CD4-positive, alpha-beta T cell treated with Interleukin-10 for 1 hour (primary cell): ENCODE results near the gene LIPI.
"Not testable (repeated sequence)": the region's sequence is repeated elsewhere in the genome, so short reads cannot be mapped to it uniquely, and the experiment has no call there.

Experiments used
- DNase-seq: peaks from one replicate; pipeline ENCODE4 v3.0.0-alpha.2; 2020

LIPI gene

DNA sequence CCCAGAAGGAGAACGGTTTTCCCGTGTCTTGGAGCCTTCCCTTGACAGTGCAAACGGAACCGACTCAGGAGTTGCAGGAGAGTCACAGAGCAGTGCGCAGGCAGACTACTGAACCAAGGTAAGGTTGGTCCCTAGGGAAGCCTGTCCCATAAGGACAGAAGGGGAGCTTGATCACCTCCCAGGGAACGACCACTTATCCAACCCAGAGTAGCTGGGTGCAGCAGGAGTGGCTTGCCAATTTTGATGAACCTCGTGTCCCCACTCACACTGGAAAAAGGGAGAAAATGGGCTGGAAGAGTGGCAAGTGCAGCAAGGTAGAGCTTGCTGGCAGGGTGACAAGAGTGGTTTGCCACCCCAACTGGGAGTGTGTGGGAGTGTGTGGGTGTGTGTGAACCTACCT is 95.1 kb downstream of the LIPI start:
- DNase-seq, result no peak

- no peak for DNase-seq
These were observed 96.5 kb downstream of the LIPI start for GRCh38 chr21:14114251-14114650.

GRCh38 chr21:14104564-14104963 is 106.2 kb downstream of the LIPI start:
- not testable (repeated sequence) for DNase-seq

DNA sequence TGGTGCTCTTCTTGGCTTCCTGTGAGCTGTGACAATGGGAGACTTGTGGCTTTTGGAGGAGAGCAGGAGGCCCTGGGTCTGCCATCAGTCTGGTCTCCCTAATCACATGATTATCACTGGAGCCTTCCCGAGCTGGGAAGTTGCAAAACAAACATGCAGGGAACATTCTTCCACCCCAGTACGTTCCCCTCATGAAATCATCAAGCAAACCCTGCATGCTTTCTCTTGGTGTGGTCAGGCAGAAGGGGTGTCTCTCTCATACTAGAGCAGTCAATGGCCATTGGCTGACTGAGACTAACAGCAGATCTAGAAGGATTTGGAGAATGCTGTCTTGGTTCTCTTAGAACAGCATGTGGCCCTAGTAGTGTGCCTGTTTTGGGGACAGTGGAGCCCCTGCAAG is 111.2 kb downstream of the LIPI start:
- DNase-seq, result no peak

DNA sequence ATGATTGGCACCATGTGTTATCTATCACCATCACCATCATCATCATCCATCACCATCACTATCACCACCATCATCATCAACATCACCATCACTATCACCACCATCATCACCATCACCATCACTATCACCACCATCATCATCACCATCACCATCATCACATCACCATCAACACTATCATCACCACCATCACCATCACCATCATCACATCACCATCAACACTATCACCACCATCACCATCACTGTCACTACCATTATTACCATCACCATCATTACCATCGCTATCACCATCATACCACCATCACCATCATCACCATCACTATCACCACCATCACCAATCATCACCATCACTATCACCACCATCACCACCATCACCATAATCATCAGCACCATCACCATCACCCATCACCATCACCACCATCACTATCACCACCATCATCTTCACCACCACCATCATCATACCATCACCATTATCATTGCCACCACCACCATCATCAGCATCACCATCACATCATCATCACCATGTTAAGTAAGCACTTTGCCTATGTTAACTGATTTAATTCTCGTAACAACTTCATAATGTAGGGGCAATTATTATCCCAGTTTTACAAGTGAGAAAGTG is 112.8 kb downstream of the LIPI start:
- DNase-seq, result no peak

DNA sequence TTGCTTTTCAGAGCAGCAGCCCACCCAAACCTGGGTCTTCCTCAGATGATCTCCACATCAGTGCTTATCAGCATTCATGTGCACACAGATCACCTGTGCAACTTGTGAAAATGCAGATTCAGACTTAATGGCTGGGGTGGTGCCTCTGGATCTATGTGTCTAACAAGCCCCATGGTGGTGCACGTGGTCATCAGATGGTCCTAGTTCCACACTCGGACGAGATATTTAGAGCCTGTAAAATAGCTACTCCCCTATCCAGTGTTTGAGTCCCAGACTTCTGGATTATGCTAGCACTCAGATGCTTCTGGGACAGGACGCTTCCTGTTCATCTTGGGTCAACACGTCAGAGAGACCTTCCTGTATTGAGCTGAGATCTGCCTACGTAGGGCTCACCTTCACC is 114.2 kb downstream of the LIPI start:
- DNase-seq, result no peak

- DNase-seq, result no peak
These were observed 114.6 kb downstream of the LIPI start for GRCh38 chr21:14096172-14096571.

DNA sequence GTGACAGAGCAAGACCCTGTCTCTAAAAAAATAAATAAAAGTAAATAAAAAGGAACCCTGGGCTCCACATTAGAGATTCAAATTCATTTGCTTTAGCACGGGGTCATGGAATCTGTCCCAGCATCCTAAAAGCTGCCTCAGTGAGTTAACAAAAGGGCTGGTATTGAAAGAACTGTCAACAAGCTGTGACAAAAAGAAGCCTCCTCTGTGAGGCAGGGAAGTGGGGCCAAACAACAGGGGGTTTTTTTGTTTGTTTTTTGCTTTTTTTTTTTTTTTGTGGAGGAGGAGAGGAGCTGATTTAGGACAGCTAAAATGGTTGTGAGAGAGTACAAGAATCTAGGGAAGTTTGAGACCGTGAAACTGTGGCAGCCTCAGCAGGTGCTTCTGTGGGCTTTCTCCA is 115.7 kb downstream of the LIPI start:
- no peak for DNase-seq

GRCh38 chr21:14092834-14093560 is 117.8 kb downstream of the LIPI start:
- no peak for DNase-seq

GRCh38 chr21:14090184-14090583 is 120.6 kb downstream of the LIPI start:
- not testable (repeated sequence) for DNase-seq

DNA sequence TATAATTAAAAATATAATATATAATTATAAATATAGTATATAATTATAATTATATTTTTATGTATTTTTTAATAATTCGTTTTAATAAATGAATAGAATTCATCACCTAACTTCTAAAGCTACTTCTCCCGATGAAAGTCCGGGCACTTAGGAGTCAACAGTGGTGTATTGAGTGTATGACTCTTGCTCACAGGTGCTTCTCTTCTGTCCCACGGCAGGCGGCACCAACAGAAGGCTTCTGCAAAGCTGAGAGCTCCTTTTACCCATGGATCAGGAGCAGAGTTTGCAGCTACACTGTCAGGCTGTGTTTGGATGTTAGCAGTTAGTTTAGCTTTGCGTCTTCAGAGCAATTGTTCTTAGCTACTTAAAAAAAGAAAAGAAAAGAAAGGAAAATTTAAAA is 122.4 kb downstream of the LIPI start:
- no peak for DNase-seq

- no peak for DNase-seq
These were observed 124.2 kb downstream of the LIPI start for GRCh38 chr21:14086553-14086952.

GRCh38 chr21:14084701-14085100 is 126.1 kb downstream of the LIPI start:
- no peak for DNase-seq

DNA sequence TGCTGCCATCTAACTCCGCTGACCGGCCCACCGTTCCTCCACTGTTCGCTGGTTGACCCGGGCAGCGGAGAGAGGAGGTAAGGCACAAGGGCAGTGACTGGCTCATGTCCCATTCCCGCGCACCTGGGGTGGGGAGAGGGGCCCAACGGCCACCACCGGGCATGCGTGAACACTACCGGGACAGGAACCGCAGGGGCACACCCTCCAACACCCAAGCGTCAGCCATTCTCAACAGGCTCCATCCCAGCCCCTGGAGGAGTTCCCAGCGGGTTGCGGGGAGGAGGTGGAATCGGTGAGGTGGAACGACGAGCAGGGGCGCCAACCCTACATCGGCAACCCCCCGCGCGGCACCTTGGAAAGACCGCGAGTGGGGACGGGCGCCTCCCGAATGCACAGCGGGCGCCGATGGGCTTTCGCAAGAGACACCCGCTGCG is 126.7 kb downstream of the LIPI start:
- no peak for DNase-seq

DNA sequence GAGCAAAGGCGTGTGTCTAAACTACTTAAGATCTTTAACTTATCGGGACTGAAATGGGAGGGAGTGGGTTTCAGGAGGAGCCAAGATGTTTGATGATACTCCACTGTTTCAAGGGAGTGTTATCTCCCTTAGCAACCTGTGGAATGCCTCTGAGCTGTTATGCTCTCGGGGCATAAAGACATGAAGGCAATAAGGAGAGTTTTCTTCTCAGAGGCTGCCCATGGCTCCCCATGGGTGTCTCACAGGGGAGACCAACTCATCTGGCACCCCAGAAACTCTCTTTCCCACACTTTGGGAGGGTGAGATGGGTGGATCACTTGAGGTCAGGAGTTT is 130.0 kb downstream of the LIPI start:
- DNase-seq, result no peak

- no peak for DNase-seq
These were observed 130.6 kb downstream of the LIPI start for GRCh38 chr21:14080040-14080763.

GRCh38 chr21:14078746-14079375 is 131.9 kb downstream of the LIPI start:
- DNase-seq, result no peak

DNA sequence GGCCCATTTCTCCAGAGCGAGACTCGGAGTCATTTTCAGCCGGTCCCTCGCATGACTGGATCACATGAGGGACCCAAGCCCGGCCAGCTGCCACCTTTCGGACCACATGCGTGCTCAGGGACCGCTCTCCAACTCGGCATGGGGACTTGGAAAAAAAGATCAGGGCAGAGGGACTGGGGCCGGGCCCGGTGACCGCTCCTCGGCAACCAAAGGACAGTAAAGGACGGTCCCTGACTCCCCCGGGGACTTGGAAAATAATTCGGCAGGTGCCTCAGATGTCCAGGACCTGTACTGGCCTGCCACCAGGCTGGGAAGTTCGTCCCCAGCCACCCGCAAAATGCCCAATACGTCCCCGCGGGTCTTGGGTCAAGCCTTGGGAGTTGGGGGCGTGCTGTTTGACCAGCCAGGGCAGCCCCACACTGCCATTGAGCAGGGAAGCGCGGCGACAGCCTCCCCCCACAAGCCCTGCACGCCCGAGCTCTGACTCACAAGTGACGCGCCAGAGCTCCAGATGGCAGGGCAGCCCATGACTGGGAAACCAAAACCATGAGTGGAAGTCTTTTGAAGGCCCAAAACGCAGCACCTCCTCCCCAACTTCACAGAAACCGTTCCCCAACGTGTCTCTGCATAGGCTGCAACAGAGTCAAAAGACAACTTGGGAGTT is 134.5 kb downstream of the LIPI start:
- peak; percentile 5 for DNase-seq

GRCh38 chr21:14075346-14076142 is 135.2 kb downstream of the LIPI start:
- no peak for DNase-seq

DNA sequence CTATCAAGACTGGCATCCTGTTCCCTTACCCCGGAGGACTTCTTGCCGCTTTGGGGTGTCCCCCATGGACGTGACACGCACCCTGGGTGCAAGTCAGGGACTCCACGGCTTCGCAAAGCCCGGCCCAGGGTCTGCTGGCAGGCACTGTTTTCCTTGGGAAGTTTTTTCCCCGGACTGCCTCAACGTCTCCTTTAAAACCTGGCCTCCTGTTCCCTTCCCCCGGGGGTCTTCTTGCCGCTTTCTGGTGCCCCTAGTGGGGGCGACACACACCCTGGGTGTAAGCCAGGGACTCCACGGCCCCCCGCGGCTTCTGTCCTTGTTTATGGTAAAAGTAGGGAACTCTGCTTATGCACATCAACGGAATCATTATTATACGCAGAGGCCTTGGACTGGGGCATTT is 136.6 kb downstream of the LIPI start:
- no peak for DNase-seq

- no peak for DNase-seq
These were observed 137.1 kb downstream of the LIPI start for GRCh38 chr21:14073615-14074014.
